ENCODE results near the gene CEP170B. TPM values are rescaled to one million over a fixed set of nuclear protein-coding genes. Genes with fewer than 3 reads are reported as not detected.
A peak's percentile ranks its signal among the peaks of the same experiment; 100 is the strongest.

Gene CEP170B
- polyA plus RNA-seq (2013) = 34.1 and 36.0 TPM in 2 replicates

GRCh38 chr14:104865081-104865630 lies at the start of gene CEP170B:
Gene CEP170B, plus strand, starts transcription at chr14:104865268. Its CDS starts 3,183 bp downstream, at chr14:104868451.
- H3K18ac ChIP-seq (ENCODE audit: low read length) = peak within 1 kb of the TSS; percentile 90
- peak within 1 kb of the TSS; percentile 90 for H4K91ac ChIP-seq (ENCODE audit: low read depth, low read length)
- H3K36me3 ChIP-seq (ENCODE audit: control insufficient read depth in 1 of 2, insufficient read depth in 2 of 2, low read length in 2 of 2) = peaks cover 8 to 10% of the 10 kb centered on the region in 2 experiments
- peak within 1 kb of the TSS; percentile 89 for H2AFZ ChIP-seq (ENCODE audit: insufficient read depth, low read length, poor library complexity)
- peak within 1 kb of the TSS; percentile 73 for H2BK120ac ChIP-seq (ENCODE audit: insufficient read depth, low read length, poor library complexity)
- H2BK12ac ChIP-seq (ENCODE audit: low read length) = no peak within 1 kb of the TSS
- H3K9me3 ChIP-seq (ENCODE audit: insufficient read depth, low read depth, low read length) = peaks cover 10% of the 10 kb centered on the region
- peak within 1 kb of the TSS; percentile 59 for H2BK5ac ChIP-seq (ENCODE audit: low read depth, low read length, poor library complexity)
- peak within 1 kb of the TSS; percentile 73 for H4K12ac ChIP-seq (ENCODE audit: low read depth, low read length)
- peak within 1 kb of the TSS; percentile 82 for H3K4me3 ChIP-seq (ENCODE audit: low read depth, low read length)
- H3K27ac ChIP-seq (ENCODE audit: low read depth, low read length) = peak within 1 kb of the TSS; percentile 86
- H4K8ac ChIP-seq (ENCODE audit: low read depth, low read length) = peak within 1 kb of the TSS; percentile 89
- peak within 1 kb of the TSS; percentile 88 for H3K14ac ChIP-seq (ENCODE audit: low read length)
- peak within 1 kb of the TSS; percentile 66 for H3K9ac ChIP-seq (ENCODE audit: low read length)
- peak within 1 kb of the TSS; percentile 73 for H3K4ac ChIP-seq (ENCODE audit: low read depth, low read length)
- H3K23ac ChIP-seq (ENCODE audit: low read length) = no peak within 1 kb of the TSS
- H3K79me2 ChIP-seq (ENCODE audit: control insufficient read depth, insufficient read depth, low read length, poor library complexity) = peaks cover 13% of the 10 kb centered on the region
- no peaks in the 10 kb centered on the region for H3K27me3 ChIP-seq (ENCODE audit: insufficient read depth, low read length)
- peak; percentile 32 to 70 for DNase-seq
- H2AK5ac ChIP-seq (ENCODE audit: low read length) = peak within 1 kb of the TSS; percentile 59
- no CpG with 5 or more reads among the region's 88 CpGs for WGBS (ENCODE audit: extremely low coverage, insufficient coverage, insufficient read length)
- H3K79me1 ChIP-seq (ENCODE audit: low read length) = peaks cover 15% of the 10 kb centered on the region
- peak within 1 kb of the TSS; percentile 83 for H3K4me2 ChIP-seq (ENCODE audit: low read length)
- peaks cover 13 to 20% of the 10 kb centered on the region in 2 experiments for H3K4me1 ChIP-seq (ENCODE audit: control insufficient read depth in 1 of 2, insufficient read depth in 2 of 2, low read length in 2 of 2)

DNA sequence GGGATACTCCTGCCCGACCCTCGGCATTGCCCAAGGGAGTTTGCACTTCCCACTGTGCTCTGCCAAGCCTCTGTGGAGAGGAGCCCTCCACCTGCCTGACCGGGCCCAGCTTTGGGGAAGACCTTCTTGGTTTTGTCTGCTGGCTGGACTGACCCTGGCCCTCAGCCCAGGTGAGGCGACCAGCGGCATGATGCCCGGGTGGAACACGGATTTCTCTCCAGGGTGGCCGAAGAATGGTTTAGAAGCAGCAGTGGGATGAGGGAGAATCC lies 48.5 kb upstream of the CEP170B start:
- Histone ChIP-seq H2AFZ (ENCODE audit: insufficient read depth, low read length, poor library complexity) (peak overlapping the region; percentile 97), H3K4me2 (ENCODE audit: low read length) (peak overlapping the region; percentile 93), H2BK120ac (ENCODE audit: insufficient read depth, low read length, poor library complexity) (peak overlapping the region; percentile 2), H3K27me3 (ENCODE audit: insufficient read depth, low read length) (no peaks in the 10 kb centered on the region), H3K9ac (ENCODE audit: low read length) (peak overlapping the region; percentile 97), H3K4me3 (ENCODE audit: low read depth, low read length) (peak overlapping the region; percentile 93), H3K36me3 (ENCODE audit: control insufficient read depth in 1 of 2, insufficient read depth in 2 of 2, low read length in 2 of 2) (no peaks in the 10 kb centered on the region), H4K12ac (ENCODE audit: low read depth, low read length) (peak overlapping the region; percentile 98), H4K8ac (ENCODE audit: low read depth, low read length) (peak overlapping the region; percentile 100), H3K27ac (ENCODE audit: low read depth, low read length) (no peak overlapping the region), H2AK5ac (ENCODE audit: low read length) (peak overlapping the region; percentile 84), H3K4me1 (ENCODE audit: control insufficient read depth in 1 of 2, insufficient read depth in 2 of 2, low read length in 2 of 2) (peaks cover 4 to 9% of the 10 kb centered on the region in 2 experiments), H2BK5ac (ENCODE audit: low read depth, low read length, poor library complexity) (peak overlapping the region; percentile 80), H3K23ac (ENCODE audit: low read length) (no peak overlapping the region), H3K4ac (ENCODE audit: low read depth, low read length) (peak overlapping the region; percentile 71), H4K91ac (ENCODE audit: low read depth, low read length) (peak overlapping the region; percentile 94), H3K14ac (ENCODE audit: low read length) (peak overlapping the region; percentile 98), H3K18ac (ENCODE audit: low read length) (peak overlapping the region; percentile 99), H3K79me2 (ENCODE audit: control insufficient read depth, insufficient read depth, low read length, poor library complexity) (peaks cover 10% of the 10 kb centered on the region), H3K79me1 (ENCODE audit: low read length) (peaks cover 12% of the 10 kb centered on the region), H3K9me3 (ENCODE audit: insufficient read depth, low read depth, low read length) (peaks cover 4% of the 10 kb centered on the region), H2BK12ac (ENCODE audit: low read length) (no peak overlapping the region)
- no peak for DNase-seq
- no CpG with 5 or more reads among the region's 8 CpGs for WGBS (ENCODE audit: extremely low coverage, insufficient coverage, insufficient read length)

- H4K12ac ChIP-seq (ENCODE audit: low read depth, low read length) = no peak overlapping the region
Measured at GRCh38 chr14:104817930-104818713, 46.9 kb upstream of the CEP170B start.

DNA sequence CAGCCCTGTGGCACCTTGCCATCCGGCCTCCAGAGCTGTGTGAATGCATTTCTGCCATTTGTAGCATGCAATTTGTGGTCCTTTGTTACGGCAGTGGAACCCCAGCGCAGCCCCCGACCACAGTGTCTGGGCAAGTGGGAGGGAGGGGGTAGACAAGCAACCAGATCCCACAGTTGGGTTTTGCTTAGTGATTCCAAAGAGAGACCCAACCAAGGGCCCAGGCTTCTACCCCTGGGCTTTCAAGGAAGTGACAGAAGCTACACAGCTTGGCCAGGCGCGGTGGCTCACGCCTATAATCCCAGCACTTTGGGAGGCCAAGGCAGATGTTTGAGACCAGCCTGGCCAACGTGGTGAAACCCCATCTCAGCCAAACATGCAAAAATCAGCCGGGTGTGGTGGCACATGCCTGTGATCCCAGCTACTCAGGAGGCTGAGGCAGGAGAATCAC lies 46.3 kb upstream of the CEP170B start:
- H3K9ac ChIP-seq (ENCODE audit: low read length) = no peak overlapping the region
- no peak overlapping the region for H3K4ac ChIP-seq (ENCODE audit: low read depth, low read length)
- peaks cover 12% of the 10 kb centered on the region for H3K79me1 ChIP-seq (ENCODE audit: low read length)
- no peak overlapping the region for H3K4me2 ChIP-seq (ENCODE audit: low read length)
- peaks cover 10% of the 10 kb centered on the region for H3K79me2 ChIP-seq (ENCODE audit: control insufficient read depth, insufficient read depth, low read length, poor library complexity)
- no peak overlapping the region for H3K27ac ChIP-seq (ENCODE audit: low read depth, low read length)
- H4K91ac ChIP-seq (ENCODE audit: low read depth, low read length) = no peak overlapping the region
- H3K27me3 ChIP-seq (ENCODE audit: insufficient read depth, low read length) = no peaks in the 10 kb centered on the region
- H3K36me3 ChIP-seq (ENCODE audit: control insufficient read depth in 1 of 2, insufficient read depth in 2 of 2, low read length in 2 of 2) = no peaks in the 10 kb centered on the region
- H4K12ac ChIP-seq (ENCODE audit: low read depth, low read length) = no peak overlapping the region
- H3K9me3 ChIP-seq (ENCODE audit: insufficient read depth, low read depth, low read length) = peaks cover 5% of the 10 kb centered on the region
- H3K23ac ChIP-seq (ENCODE audit: low read length) = no peak overlapping the region
- no peak overlapping the region for H2BK5ac ChIP-seq (ENCODE audit: low read depth, low read length, poor library complexity)
- WGBS (ENCODE audit: extremely low coverage, insufficient coverage, insufficient read length) = no CpG with 5 or more reads among the region's 9 CpGs
- no peak overlapping the region for H3K4me3 ChIP-seq (ENCODE audit: low read depth, low read length)
- no peak overlapping the region for H2BK12ac ChIP-seq (ENCODE audit: low read length)
- no peak for DNase-seq
- H3K18ac ChIP-seq (ENCODE audit: low read length) = no peak overlapping the region
- H2AK5ac ChIP-seq (ENCODE audit: low read length) = no peak overlapping the region
- H3K4me1 ChIP-seq (ENCODE audit: control insufficient read depth in 1 of 2, insufficient read depth in 2 of 2, low read length in 2 of 2) = peaks cover 4 to 9% of the 10 kb centered on the region in 2 experiments
- no peak overlapping the region for H2AFZ ChIP-seq (ENCODE audit: insufficient read depth, low read length, poor library complexity)
- H2BK120ac ChIP-seq (ENCODE audit: insufficient read depth, low read length, poor library complexity) = no peak overlapping the region
- no peak overlapping the region for H3K14ac ChIP-seq (ENCODE audit: low read length)
- H4K8ac ChIP-seq (ENCODE audit: low read depth, low read length) = no peak overlapping the region

More at GRCh38 chr14:104817930-104818713, 46.9 kb upstream of the CEP170B start:
- H3K79me1 ChIP-seq (ENCODE audit: low read length) = peaks cover 12% of the 10 kb centered on the region
- no peak overlapping the region for H3K4me2 ChIP-seq (ENCODE audit: low read length)
- no peaks in the 10 kb centered on the region for H3K36me3 ChIP-seq (ENCODE audit: control insufficient read depth in 1 of 2, insufficient read depth in 2 of 2, low read length in 2 of 2)
- H2AFZ ChIP-seq (ENCODE audit: insufficient read depth, low read length, poor library complexity) = no peak overlapping the region
- no CpG with 5 or more reads among the region's 8 CpGs for WGBS (ENCODE audit: extremely low coverage, insufficient coverage, insufficient read length)
- H3K14ac ChIP-seq (ENCODE audit: low read length) = no peak overlapping the region
- peaks cover 5% of the 10 kb centered on the region for H3K9me3 ChIP-seq (ENCODE audit: insufficient read depth, low read depth, low read length)
- no peak overlapping the region for H4K8ac ChIP-seq (ENCODE audit: low read depth, low read length)
- no peak overlapping the region for H3K9ac ChIP-seq (ENCODE audit: low read length)
- no peak overlapping the region for H3K23ac ChIP-seq (ENCODE audit: low read length)
- no peak overlapping the region for H2BK5ac ChIP-seq (ENCODE audit: low read depth, low read length, poor library complexity)
- H3K18ac ChIP-seq (ENCODE audit: low read length) = no peak overlapping the region
- no peak overlapping the region for H2BK120ac ChIP-seq (ENCODE audit: insufficient read depth, low read length, poor library complexity)
- DNase-seq = no peak
- H4K91ac ChIP-seq (ENCODE audit: low read depth, low read length) = no peak overlapping the region
- H2BK12ac ChIP-seq (ENCODE audit: low read length) = no peak overlapping the region
- peaks cover 4 to 9% of the 10 kb centered on the region in 2 experiments for H3K4me1 ChIP-seq (ENCODE audit: control insufficient read depth in 1 of 2, insufficient read depth in 2 of 2, low read length in 2 of 2)
- H3K27ac ChIP-seq (ENCODE audit: low read depth, low read length) = no peak overlapping the region
- H3K4me3 ChIP-seq (ENCODE audit: low read depth, low read length) = no peak overlapping the region
- H3K4ac ChIP-seq (ENCODE audit: low read depth, low read length) = no peak overlapping the region
- no peaks in the 10 kb centered on the region for H3K27me3 ChIP-seq (ENCODE audit: insufficient read depth, low read length)
- H3K79me2 ChIP-seq (ENCODE audit: control insufficient read depth, insufficient read depth, low read length, poor library complexity) = peaks cover 10% of the 10 kb centered on the region
- no peak overlapping the region for H2AK5ac ChIP-seq (ENCODE audit: low read length)

Measured in trophoblast cell (in vitro differentiated cells and primary cell).